Mammary epithelial cell (primary cell): ENCODE results near the gene TMTC1.

ENCODE experiments used
- EZH2 ChIP-seq: IDR thresholded peaks from 2 replicates; pipeline ENCODE4 v1.6.1; 2012; ENCODE audit warnings: low read length, inconsistent platforms, borderline replicate concordance
- TF ChIP-seq, protein P1 (sequence below), 2 donors: IDR thresholded peaks in 1 of 2; conservative IDR thresholded peaks in 1 of 2; 2 replicates each; pipeline ENCODE4 v1.5.1; 2011 to 2012; ENCODE audit warnings: inconsistent platforms in 2 of 2, low read length in 2 of 2, mild to moderate bottlenecking in 2 of 2, control low read depth in 1 of 2, low read depth in 1 of 2; ENCODE audit not compliant: insufficient read depth in 1 of 2; ENCODE audit errors: extremely low read depth in 1 of 2

DNA sequence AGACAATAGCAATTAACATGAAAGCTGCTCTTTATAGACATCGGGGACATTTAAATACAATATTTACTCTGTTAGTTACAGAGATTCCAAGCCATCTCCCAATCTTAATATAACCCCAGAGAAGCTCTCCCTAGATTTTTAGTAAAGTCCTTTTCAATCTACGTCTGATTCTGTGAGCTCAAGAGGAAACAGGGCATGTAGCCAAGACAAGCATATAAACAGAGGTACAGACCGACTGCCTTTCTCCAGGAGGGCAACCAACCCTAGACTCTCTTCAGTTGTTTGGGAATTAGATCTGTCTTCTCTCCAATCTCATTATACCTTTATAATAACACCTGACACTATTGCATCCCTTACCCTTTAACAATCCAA, 57.4 kb downstream of the TMTC1 start:
- TF ChIP-seq, protein P1, sequence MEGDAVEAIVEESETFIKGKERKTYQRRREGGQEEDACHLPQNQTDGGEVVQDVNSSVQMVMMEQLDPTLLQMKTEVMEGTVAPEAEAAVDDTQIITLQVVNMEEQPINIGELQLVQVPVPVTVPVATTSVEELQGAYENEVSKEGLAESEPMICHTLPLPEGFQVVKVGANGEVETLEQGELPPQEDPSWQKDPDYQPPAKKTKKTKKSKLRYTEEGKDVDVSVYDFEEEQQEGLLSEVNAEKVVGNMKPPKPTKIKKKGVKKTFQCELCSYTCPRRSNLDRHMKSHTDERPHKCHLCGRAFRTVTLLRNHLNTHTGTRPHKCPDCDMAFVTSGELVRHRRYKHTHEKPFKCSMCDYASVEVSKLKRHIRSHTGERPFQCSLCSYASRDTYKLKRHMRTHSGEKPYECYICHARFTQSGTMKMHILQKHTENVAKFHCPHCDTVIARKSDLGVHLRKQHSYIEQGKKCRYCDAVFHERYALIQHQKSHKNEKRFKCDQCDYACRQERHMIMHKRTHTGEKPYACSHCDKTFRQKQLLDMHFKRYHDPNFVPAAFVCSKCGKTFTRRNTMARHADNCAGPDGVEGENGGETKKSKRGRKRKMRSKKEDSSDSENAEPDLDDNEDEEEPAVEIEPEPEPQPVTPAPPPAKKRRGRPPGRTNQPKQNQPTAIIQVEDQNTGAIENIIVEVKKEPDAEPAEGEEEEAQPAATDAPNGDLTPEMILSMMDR (conservative IDR thresholded peaks at IDR 0.05 in 1 of 2, IDR thresholded peaks at IDR 0.05 in 1 of 2; ENCODE audit: extremely low read depth in 1 of 2, insufficient read depth in 1 of 2, low read depth in 1 of 2, low read length in 2 of 2), result no peak
- TF ChIP-seq EZH2, result no peak
